ENCODE data around the gene C10orf143.
"Not testable (repeated sequence)": the region's sequence is repeated elsewhere in the genome, so short reads cannot be mapped to it uniquely, and the experiment has no call there.

Gene C10orf143

GRCh38 chr10:130111113-130111851 is 652 bp upstream of the C10orf143 start:
- DNase-seq, result peak; percentile 76

- DNase-seq, result peak; percentile 25
Observed at GRCh38 chr10:130109796-130110245, 809 bp downstream of the C10orf143 start.

DNA sequence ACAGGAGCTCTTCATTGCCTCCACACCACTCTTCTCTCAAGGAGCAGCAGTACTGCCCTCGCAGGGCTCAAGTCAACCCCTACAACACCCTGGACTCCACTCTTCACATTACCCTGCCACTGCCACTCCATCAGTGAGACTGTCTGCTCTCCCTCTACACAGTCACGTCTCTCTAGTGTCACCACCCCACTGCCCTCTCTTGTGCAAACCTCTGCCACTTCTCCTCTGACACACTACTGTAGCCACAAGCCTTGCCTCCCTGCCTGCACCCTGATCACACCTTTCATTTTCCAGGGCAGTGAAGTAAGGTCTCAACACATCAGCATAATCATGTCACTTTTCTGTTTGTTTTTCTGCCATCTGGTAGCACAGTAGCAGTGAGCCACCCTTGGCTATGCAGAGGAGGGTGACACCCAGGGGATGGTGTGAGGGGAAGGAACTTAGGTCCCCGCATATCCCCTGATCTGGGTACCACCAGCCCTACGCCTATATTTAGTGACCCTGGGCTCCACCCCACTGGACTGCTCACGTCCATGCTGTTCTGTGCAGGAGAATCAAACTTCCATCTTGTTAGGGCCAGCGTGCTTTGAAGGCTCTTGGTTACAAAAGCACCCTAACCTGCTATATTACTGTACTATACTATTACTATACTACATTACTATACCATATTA is 1.6 kb downstream of the C10orf143 start:
- DNase-seq, result no peak

GRCh38 chr10:130108146-130108545 is 2.5 kb downstream of the C10orf143 start:
- DNase-seq, result not testable (repeated sequence)

DNA sequence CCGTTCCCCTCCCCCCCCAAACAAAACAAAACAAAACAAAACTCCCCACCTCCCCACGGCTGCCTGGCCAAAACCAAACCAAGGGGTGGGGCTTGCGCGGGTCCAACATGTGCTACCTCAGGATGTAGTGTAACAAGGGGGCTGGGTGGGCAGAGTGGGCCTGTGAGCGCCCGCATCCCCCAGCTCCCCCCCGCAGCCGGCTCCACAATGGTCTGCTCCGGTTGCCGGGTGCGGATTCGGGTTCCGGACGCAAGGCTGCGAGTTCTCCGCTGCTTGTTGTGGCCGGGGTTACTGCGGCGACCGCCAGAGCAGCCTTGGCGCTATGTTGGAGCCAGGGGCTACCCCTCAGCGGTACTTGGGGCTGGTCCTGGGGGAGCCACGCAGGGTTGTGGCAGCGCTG is 4.9 kb downstream of the C10orf143 start:
- no peak for DNase-seq

GRCh38 chr10:130099344-130099743 is 11.3 kb downstream of the C10orf143 start:
- no peak for DNase-seq

DNA sequence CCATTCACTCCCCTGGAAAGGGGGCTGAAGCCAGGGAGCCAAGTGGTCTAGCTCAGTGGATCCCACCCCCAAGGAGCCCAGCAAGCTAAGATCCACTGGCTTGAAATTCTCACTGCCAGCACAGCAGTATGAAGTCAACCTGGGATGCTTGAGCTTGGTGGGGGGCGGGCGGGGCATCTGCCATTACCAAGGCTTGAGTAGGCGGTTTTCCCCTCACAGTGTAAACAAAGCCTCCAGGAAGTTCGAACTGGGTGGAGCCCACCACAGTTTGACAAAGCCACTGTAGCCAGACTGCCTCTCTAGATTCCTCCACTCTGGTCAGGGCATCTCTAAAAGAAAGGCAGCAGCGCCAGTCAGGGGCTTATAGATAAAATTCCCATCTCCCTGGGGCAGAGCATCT is 20.1 kb downstream of the C10orf143 start:
- not testable (repeated sequence) for DNase-seq

- no peak for DNase-seq
Observed at GRCh38 chr10:130080461-130080814, 30.2 kb downstream of the C10orf143 start.

DNA sequence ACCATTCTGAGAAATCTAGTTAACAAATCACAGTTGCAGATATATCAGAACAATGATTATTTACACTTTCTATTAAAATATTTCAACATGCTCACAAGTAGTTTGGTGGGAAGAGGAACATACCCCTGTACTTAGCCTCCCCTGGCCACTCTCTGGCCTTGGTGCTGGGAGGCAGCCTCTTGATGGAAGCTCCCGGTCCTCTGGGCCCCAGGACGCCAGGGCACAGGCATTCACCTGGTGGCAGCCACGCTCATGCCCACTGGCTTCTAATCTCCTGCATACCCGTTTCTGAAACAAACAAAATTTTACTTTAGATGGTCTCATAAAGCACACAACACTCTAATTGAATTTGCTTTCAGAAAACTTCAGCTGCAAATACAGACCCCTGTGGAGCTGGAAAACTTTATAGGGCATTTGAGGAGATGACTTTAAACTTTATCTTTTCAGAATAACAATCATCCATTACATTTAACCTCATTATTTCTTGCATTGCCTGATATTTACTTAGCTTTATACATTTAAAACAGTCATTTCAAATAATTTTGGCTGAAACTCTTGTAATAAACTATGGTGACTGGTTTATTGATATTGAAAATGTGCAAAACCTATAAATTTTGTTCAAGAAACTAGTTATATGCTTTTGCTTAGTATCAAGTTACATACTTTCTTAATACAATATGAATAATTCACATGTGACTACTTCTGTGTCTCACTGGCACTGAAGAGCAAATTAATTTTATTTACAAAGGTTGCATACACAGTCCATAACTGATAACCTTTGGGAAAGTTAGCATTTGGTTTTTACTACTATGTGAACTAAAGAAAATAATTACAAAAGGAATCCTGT is 30.8 kb downstream of the C10orf143 start:
- DNase-seq, result no peak

- DNase-seq, result no peak
Observed at GRCh38 chr10:130078120-130078519, 32.5 kb downstream of the C10orf143 start.

GRCh38 chr10:130076681-130077080 is 33.9 kb downstream of the C10orf143 start:
- DNase-seq, result no peak

- DNase-seq, result no peak
Observed at GRCh38 chr10:130074639-130075038, 36.0 kb downstream of the C10orf143 start.

DNA sequence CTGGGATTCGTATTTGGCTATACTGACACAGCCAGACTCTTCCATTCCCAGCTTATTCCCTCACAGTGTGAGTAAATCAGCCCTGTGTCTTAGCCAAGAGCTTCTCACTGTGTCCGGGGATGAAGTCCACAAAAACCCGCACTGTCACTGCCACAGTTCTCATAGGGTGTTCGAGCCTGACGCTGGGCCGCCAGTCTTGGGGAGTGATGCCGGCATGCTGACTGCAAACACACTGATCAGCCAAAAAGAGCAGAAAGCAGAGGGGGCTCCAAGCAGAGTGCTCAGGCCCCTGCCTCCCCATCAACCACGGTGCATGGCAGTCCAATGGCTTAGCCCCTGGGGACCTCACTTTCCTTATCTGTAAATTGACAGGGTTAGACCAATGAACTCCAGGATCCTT is 36.7 kb downstream of the C10orf143 start:
- no peak for DNase-seq

DNA sequence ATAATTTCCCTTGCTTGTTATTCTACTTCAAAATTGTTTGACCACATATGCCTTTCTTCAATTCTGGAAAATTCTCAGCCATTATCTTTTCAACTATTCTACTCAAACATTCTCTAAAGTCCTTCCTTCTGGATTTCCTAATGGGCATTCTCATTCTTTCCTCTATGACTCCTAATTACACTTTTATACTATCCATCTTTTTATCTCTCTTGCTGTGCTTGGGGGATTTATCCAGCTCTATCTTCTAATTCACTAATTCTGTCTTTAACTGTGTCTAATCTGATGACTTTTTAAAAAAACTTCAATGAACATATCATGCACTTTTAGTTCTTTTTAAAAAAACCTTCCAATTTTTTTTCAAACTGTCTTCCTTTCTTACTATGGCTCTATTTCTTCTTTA is 38.4 kb downstream of the C10orf143 start:
- DNase-seq, result no peak

- DNase-seq, result no peak
Observed at GRCh38 chr10:130067893-130068292, 42.7 kb downstream of the C10orf143 start.

DNA sequence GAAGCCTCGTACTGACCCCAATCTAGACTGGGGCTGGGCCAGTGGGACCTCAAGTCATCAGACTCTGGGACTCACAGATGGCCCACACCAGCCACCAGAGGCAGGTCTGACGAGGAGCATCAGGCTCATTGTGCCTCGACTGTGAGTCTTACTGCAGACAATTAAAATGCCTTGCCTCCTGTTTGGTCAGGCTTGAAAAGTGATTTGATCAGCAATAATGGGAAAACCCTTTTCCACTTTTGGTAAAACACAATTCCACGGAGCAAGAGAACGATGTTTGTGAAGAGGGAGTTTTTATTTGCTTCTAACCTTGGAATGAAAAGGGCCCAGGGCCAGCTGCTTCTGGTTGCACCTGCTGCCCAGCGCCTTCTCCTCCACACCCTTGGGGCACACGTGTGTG is 43.9 kb downstream of the C10orf143 start:
- DNase-seq, result no peak

DNA sequence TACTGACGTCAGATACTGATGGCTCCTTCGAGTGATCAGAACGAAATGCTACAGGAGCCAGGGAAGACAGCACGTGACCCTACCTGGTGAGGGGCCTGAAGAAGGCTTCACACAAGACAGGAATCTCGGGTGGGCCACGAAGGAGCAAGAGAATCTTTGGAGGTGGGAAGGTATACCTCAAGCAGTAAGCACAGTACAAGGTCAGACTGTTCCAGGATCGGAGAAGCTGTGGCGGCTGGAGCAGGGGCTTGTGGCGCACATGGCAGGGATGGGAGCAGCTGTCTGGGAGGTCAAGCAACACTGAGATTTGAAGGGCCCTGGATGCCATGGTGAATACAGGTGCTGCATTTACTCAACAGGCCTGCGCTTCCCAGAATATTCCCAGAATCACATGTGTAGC is 45.4 kb downstream of the C10orf143 start:
- DNase-seq, result no peak

DNA sequence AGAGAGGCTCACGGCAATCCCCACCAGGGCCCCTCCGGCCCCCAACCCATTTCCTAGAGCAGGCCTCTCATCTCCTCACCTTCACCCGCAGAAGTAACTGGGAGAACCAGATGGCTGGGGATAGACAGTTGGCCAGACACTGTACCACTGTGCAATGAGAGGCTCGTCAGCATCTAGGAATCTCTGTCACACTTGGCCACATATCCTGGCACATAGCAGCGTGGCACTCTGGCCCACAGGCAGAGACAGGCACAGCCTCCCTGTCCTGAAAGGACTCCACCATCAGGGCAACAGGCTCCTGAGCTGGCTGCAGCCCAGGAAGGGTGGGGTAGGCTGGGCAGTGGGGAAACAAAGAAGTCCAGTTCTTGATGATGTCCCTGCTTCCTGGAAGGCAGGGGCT is 45.8 kb downstream of the C10orf143 start:
- DNase-seq, result no peak

DNA sequence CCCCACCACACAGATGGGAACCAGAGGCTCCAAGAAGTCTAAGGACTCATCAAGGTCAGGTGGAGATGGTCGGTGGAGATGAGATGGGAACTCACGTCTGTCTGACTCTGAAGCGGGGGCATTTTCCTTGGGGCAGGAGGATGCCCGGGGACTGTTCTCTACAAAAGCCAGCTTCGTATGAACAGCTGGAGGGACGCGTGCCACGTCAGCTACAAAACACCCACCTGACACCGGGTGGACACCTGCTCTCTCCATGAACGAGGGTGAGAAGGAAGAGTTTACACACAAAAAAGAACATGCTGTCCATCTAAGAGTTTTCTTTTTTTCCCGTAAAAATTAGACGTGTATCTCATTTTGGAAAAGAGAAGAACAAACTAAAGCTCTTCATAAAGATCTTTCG is 47.7 kb downstream of the C10orf143 start:
- no peak for DNase-seq

DNA sequence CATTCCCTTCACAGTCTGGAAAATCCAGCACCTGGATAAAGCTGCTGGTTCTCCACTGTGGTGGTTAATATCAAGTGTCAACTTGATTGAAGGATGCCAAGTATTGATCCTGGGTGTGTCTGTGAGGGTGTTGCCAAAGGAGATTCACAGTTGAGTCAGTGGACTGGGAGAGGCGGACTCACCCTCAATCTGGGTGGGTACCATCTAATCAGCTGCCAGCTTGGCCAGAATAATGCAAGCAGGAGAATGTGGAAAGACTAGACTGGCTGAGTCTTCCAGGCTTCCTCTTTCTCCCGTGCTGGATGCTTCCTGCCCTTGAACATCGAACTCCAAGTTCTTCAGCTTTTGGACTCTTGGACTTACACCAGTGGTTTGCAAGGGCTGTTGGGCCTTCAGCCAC is 48.4 kb downstream of the C10orf143 start:
- no peak for DNase-seq

GRCh38 chr10:130061760-130062159 is 48.9 kb downstream of the C10orf143 start:
- no peak for DNase-seq

GRCh38 chr10:130054021-130054420 is 56.6 kb downstream of the C10orf143 start:
- no peak for DNase-seq

- no peak for DNase-seq
Observed at GRCh38 chr10:130053561-130053960, 57.1 kb downstream of the C10orf143 start.

DNA sequence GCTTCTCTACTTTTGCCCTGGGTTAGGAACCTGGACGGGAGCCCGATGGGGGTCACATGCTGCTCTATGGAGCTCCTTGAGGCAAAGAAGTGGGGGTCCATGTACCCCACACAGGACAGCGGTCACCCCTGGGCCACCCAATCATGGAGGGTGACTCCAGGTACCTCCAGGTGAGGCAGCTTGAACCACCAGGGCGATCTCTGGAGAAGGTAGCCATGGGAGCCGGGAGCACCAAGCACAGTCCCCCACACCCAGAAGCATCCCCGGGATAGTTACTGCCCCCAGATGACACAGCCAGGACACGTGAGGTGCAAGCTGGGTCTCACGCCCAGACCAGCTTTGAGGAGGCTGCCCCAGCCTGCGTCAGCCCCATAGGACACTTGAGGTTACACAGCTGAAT is 58.4 kb downstream of the C10orf143 start:
- no peak for DNase-seq

Data from NCI-H1694 (cell line).